Neutrophil (primary cell): ENCODE data around the gene WDR37.

Source experiments
- H3K27ac ChIP-seq: fragments of 200-600 bp; sonication (generic); 2 replicates; pipeline ENCODE4 v1.5.1; 2016; ENCODE audit warnings: mild to moderate bottlenecking, moderate library complexity
- H3K27me3 ChIP-seq: fragments of 200-600 bp; sonication (generic); 2 replicates; pipeline ENCODE4 v1.6.0; 2016; ENCODE audit warnings: mild to moderate bottlenecking
- H3K36me3 ChIP-seq: fragments of 200-600 bp; sonication (generic); 2 replicates; pipeline ENCODE4 v1.5.1; 2017
- H3K4me1 ChIP-seq, 2 experiments: fragments of 200-600 bp in 1 of 2; sonication (generic) in 1 of 2; 1 replicate in 1 of 2; 2 replicates in 1 of 2; pipeline versions ENCODE4 v1.5.1 to v1.6.1; 2013 to 2016; ENCODE audit warnings: low read depth in 1 of 2, low read length in 1 of 2, mild to moderate bottlenecking in 1 of 2, moderate library complexity in 1 of 2; ENCODE audit not compliant: control insufficient read depth in 1 of 2, insufficient read depth in 1 of 2
- H3K4me3 ChIP-seq, 2 experiments: fragments of 200-600 bp in 1 of 2; sonication (generic) in 1 of 2; 1 replicate in 1 of 2; 2 replicates in 1 of 2; pipeline ENCODE4 v1.5.1; 2013 to 2016; ENCODE audit warnings: low read depth in 1 of 2, low read length in 1 of 2, mild to moderate bottlenecking in 1 of 2, moderate library complexity in 1 of 2
- H3K9me3 ChIP-seq: fragments of 200-600 bp; sonication (generic); 2 replicates; pipeline ENCODE4 v1.5.1; 2016
- TF ChIP-seq, protein P1 (sequence below): fragments of 200-600 bp; sonication (generic); IDR thresholded peaks from 2 replicates; pipeline ENCODE4 v1.5.1; 2016; ENCODE audit warnings: antibody characterized with exemption

Gene WDR37

DNA sequence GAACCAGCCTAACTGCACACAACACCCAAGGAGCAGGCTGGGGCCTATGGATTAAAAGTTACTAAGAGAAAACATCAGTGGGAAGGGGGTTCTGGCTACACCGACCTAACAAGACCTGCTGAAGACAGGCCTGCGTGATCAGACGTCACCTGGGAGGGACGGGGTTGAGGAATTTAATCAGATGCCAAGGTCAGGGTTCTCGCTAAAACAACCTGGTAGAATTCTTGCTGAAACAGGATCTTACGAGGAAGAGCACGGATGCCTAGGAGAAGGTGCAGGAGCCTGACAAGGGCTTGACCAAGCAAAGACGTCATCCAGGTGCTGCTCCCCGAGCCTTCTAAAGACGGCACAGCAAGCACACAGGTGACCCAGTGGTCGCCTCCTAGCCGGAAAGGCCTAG, 32.1 kb upstream of the WDR37 start:
- H3K9me3 ChIP-seq: no peaks in the 10 kb centered on the region
- TF ChIP-seq, protein P1, sequence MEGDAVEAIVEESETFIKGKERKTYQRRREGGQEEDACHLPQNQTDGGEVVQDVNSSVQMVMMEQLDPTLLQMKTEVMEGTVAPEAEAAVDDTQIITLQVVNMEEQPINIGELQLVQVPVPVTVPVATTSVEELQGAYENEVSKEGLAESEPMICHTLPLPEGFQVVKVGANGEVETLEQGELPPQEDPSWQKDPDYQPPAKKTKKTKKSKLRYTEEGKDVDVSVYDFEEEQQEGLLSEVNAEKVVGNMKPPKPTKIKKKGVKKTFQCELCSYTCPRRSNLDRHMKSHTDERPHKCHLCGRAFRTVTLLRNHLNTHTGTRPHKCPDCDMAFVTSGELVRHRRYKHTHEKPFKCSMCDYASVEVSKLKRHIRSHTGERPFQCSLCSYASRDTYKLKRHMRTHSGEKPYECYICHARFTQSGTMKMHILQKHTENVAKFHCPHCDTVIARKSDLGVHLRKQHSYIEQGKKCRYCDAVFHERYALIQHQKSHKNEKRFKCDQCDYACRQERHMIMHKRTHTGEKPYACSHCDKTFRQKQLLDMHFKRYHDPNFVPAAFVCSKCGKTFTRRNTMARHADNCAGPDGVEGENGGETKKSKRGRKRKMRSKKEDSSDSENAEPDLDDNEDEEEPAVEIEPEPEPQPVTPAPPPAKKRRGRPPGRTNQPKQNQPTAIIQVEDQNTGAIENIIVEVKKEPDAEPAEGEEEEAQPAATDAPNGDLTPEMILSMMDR: no peak

DNA sequence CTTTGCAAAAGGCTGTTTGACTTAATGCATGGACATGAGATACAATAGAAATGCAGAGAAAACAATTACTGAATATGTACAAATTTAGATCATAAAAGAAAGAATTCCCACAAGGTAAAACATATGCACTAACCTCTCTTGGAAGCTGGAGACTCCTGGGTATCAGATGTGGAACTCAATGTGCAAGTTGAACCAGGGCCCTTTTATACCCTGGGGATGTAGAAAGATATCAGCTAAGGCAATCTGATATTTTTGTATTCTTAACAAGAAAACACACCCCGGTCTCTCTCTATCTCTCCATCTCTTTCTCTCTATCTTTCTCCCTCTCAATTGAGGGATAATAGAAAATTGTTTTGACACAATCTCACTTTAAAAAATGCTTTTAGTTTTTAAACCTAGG, 30.5 kb upstream of the WDR37 start, which contains the start of gene IDI2:
TSS of gene IDI2 (minus strand) at position 177 of the 400 bp plus-strand sequence. CDS start 1,136 bp downstream, outside the sequence.
- no peaks in the 10 kb centered on the region for H3K9me3 ChIP-seq
- H3K27ac ChIP-seq: no peak within 1 kb of the TSS
- no peaks in the 10 kb centered on the region for H3K27me3 ChIP-seq
- no peaks in the 10 kb centered on the region for H3K36me3 ChIP-seq
- H3K4me3 ChIP-seq: no peak within 1 kb of the TSS
- H3K4me1 ChIP-seq: no peaks in the 10 kb centered on the region
- TF ChIP-seq, protein P1: no peak

More for the DNA sequence above, 32.1 kb upstream of the WDR37 start:
- Histone ChIP-seq H3K4me1 (no peaks in the 10 kb centered on the region), H3K4me3 (no peak overlapping the region), H3K27me3 (no peaks in the 10 kb centered on the region), H3K27ac (no peak overlapping the region), H3K36me3 (peaks cover 8% of the 10 kb centered on the region)

DNA sequence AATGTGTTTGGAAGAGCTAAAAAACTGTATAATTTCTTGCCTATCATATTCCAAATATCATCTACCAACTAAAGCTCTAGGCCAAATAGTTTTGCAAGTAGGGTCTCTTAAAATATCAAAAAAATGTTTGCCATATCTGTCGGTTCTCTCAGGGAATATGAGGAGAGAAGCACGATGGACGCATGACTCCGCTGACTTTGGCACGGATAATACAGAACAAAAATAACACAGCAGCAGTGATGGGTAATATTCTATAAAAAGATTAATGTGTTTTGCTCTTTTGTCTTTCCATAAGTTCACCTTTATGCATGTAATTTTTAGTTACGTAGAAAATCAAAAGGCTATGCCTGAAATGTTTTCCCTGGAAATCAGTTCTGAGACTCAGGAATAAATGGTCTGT, 29.6 kb upstream of the WDR37 start:
- H3K27ac ChIP-seq: no peak overlapping the region
- H3K9me3 ChIP-seq: no peaks in the 10 kb centered on the region
- no peaks in the 10 kb centered on the region for H3K27me3 ChIP-seq
- no peaks in the 10 kb centered on the region for H3K36me3 ChIP-seq
- TF ChIP-seq, protein P1: no peak
- no peaks in the 10 kb centered on the region for H3K4me1 ChIP-seq
- no peak overlapping the region for H3K4me3 ChIP-seq

DNA sequence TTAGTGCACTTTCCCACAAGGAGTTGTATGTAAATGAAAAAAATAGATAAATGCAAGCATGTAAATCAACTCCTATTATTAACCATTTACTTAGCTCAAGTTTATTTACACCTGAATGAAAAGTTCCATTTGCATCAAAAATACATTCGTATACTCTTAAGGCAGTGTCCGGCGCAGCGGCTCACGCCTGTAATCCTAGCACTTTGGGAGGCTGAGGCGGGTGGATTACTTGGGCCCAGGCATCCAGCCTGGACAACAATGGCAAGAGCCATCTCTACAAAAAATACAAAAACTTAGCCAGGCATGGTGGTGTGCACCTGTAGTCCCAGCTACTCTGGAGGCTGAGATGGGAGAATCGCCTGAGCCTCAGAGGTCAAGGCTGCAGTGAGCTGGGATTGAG, 26.3 kb upstream of the WDR37 start:
- H3K27me3 ChIP-seq: no peaks in the 10 kb centered on the region
- no peaks in the 10 kb centered on the region for H3K36me3 ChIP-seq
- H3K4me3 ChIP-seq: no peak overlapping the region
- no peaks in the 10 kb centered on the region for H3K9me3 ChIP-seq
- no peaks in the 10 kb centered on the region for H3K4me1 ChIP-seq
- TF ChIP-seq, protein P1: no peak
- H3K27ac ChIP-seq: no peak overlapping the region

DNA sequence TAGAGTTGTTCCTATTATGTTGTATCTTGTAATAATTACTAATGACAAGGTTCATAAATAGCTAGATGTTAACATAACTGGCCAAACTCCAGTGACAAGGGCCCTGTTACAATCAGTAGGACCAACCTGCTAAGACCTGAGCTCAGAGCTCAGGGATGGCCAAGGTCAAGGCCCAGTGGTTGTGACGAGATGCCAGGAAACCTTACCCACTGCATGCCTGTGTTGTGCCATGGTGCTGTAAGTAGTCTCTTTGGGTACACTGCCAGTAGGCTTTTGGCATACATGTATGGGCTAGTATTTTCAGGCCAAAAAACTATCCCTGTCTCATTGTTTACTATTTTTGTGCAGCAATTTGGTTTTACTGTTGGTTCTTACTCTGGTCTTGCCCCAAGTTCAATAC, 22.6 kb upstream of the WDR37 start:
- H3K36me3 ChIP-seq: peaks cover 9% of the 10 kb centered on the region
- no peak overlapping the region for H3K27ac ChIP-seq
- TF ChIP-seq, protein P1: no peak

DNA sequence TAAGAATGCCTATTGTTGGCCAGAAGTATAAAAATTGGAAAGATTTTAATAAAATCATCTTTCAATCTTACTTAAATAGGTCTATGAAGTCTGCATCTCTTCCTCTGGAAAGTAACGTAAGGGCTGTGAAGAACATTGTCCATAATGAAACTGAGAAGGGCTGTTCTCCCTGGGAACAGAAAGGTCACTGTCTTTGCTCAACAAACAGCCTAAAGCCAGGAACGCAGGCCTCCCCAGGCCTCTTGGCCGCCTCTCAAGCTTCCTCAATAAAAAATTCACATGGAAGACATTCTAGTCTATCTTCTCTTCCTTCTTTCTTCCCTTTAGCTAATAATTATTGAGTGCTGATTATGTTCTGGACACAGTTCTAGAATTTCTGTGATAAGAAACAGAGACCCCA, 21.4 kb upstream of the WDR37 start:
- H3K27ac ChIP-seq: no peak overlapping the region
- no peaks in the 10 kb centered on the region for H3K4me1 ChIP-seq
- H3K27me3 ChIP-seq: no peaks in the 10 kb centered on the region
- no peak overlapping the region for H3K4me3 ChIP-seq
- peaks cover 18% of the 10 kb centered on the region for H3K36me3 ChIP-seq
- H3K9me3 ChIP-seq: no peaks in the 10 kb centered on the region
- TF ChIP-seq, protein P1: no peak

More for the DNA sequence above, 22.6 kb upstream of the WDR37 start:
- H3K4me3 ChIP-seq: no peak overlapping the region
- H3K9me3 ChIP-seq: no peaks in the 10 kb centered on the region
- no peaks in the 10 kb centered on the region for H3K4me1 ChIP-seq
- no peaks in the 10 kb centered on the region for H3K27me3 ChIP-seq
